Activated CD4-positive, alpha-beta memory T cell treated with anti-CD3 and anti-CD28 coated beads, Interleukin-2, amount 10 ng/mL, durations not matched to agents 7 days and 5 days (primary cell): ENCODE results near the gene NFIA. TPM values are rescaled to one million over a fixed set of nuclear protein-coding genes. Genes with fewer than 3 reads are reported as not detected.

Experiments
- CTCF ChIA-PET: fragments of 350-600 bp; sonication (Branson Sonifier 250); formaldehyde crosslinking; loops from one replicate; lab custom pipeline; 2021; ENCODE audit warnings: antibody characterized with exemption, inconsistent platforms; lab: Charles Lee
- POLR2A ChIA-PET: fragments of 350-600 bp; sonication (Branson Sonifier 250); formaldehyde crosslinking; loops from one replicate; lab custom pipeline; 2021; ENCODE audit warnings: antibody characterized with exemption; lab: Charles Lee
- DNase-seq: peaks from one replicate; pipeline ENCODE4 v3.0.0-alpha.2; 2020
- H3K27ac Mint-ChIP-seq: one replicate; pipeline ENCODE4 v1.8.0; 2021; ENCODE audit warnings: mild to moderate bottlenecking, mixed read lengths
- H3K27me3 Mint-ChIP-seq: one replicate; pipeline ENCODE4 v1.8.0; 2021; ENCODE audit warnings: mixed read lengths
- H3K36me3 Mint-ChIP-seq: one replicate; pipeline ENCODE4 v1.8.0; 2021; ENCODE audit warnings: low read depth, mixed read lengths
- H3K4me1 Mint-ChIP-seq: one replicate; pipeline ENCODE4 v1.8.0; 2021; ENCODE audit warnings: mixed read lengths
- H3K4me3 Mint-ChIP-seq: one replicate; pipeline ENCODE4 v1.8.0; 2021; ENCODE audit warnings: mild to moderate bottlenecking, mixed read lengths
- H3K9me3 Mint-ChIP-seq: one replicate; pipeline ENCODE4 v1.8.0; 2021; ENCODE audit warnings: mixed read lengths
- total RNA-seq, 2 experiments: library from RNA; stranded (reverse); gene quantifications; one replicate each; pipeline ENCODE4 v1.2.3, GENCODE V29; 2021

NFIA gene
- total RNA-seq, 2 experiments from 2014 or later, result 2.4 to 3.0 TPM

DNA sequence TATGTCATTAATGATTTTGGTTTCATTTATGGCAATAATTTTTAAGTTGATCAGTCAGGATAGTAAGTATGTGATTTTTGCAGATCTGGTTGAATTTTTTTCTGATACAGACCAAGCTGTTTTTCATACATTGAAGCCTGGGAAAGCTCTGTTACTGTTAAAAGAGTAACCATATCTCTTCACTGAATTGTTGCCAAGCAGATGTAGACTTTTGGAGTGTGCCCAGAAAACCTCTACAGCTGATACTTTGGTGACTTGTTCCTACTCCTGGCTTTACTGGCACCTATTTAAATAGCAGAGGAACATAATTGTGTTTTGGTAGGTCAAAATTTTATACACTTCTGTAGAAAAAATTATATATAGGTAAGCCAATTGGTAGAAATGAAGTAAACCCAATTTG, 49.4 kb downstream of the NFIA start:
- H3K27me3 Mint-ChIP-seq, result peaks cover 5% of the 10 kb centered on the region
- H3K4me1 Mint-ChIP-seq, result peaks cover 6% of the 10 kb centered on the region
- ChIA-PET CTCF (no interaction called here), POLR2A (no interaction called here)
- H3K9me3 Mint-ChIP-seq, result no peaks in the 10 kb centered on the region
- H3K4me3 Mint-ChIP-seq, result no peak overlapping the region
- DNase-seq, result no peak
- no peak overlapping the region for H3K27ac Mint-ChIP-seq
- no peaks in the 10 kb centered on the region for H3K36me3 Mint-ChIP-seq

GRCh38 chr1:61132176-61132638, 49.8 kb downstream of the NFIA start:
- H3K27me3 Mint-ChIP-seq, result peaks cover 5% of the 10 kb centered on the region

DNA sequence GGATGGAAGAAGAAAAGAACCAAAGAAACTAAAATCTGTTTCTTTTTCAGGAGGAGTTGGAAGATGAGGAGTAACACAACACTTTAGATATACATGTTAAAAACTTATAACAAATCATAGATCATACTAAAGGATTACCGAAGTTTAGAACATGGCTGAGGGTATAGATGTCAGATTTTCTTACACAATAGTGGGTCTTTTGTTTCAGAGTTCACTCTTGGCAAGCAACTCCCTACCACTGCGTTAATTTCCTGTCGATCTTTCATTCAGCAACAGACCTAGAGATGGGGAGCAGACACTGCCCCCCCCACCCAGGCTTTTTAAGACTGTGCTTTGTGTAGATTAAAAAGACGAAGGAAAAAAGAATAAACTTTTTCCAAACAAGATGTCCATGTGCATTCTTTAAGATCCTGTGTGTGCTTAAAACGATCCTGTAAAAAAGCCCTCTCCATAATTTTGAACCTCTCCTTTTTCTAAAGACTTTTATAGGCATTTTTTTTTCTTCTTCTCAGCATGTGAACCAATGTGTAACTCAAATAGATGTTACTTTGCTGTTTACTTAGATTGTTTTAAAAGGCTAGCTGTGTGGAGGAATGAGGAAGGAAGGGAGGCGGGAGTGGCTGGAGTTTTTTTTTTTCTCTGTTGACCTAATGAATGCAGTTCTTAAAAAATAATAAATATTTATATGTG, 50.4 kb downstream of the NFIA start:
- Mint-ChIP-seq H3K4me1 (peaks cover 6% of the 10 kb centered on the region), H3K27ac (no peak overlapping the region), H3K36me3 (no peaks in the 10 kb centered on the region), H3K4me3 (no peak overlapping the region), H3K9me3 (no peaks in the 10 kb centered on the region), H3K27me3 (peaks cover 5% of the 10 kb centered on the region)
- POLR2A ChIA-PET, result no interaction called here
- DNase-seq, result no peak
- CTCF ChIA-PET, result no interaction called here

More at GRCh38 chr1:61132176-61132638, 49.8 kb downstream of the NFIA start:
- CTCF ChIA-PET, result no interaction called here
- Mint-ChIP-seq H3K36me3 (no peaks in the 10 kb centered on the region), H3K9me3 (no peaks in the 10 kb centered on the region), H3K4me3 (no peak overlapping the region), H3K27ac (no peak overlapping the region), H3K4me1 (peaks cover 6% of the 10 kb centered on the region)
- no peak for DNase-seq
- POLR2A ChIA-PET, result no interaction called here

DNA sequence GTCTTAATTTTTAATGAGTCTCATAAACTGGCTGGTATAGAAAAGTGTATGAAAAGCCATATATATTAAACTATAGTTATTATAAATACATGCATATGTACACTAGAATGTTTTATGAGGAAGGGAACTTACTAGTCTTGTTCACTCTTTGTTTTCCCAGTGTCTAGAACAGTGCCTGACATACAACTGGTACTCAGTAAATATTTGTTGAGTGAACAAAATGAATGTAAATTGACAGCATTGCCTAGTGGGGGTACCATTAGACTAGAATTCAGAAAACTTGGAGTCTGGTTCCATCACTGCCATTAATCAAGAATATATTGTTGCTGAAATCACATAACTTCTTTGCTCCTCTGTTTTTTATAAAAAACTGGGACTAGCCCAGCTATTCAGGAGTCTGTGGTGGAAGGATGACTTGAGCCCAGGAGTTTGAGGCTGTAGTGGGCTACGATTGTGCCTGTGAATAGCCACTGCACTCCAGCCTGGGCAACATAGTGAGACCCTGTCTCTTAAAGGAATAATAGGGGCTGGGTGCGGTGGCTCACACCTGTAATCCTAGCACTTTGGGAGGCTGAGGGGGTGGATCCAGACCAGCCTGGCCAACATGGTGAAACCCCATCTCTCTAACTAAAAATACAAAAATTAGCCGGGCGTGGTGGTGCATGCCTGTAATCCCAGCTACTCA, 51.1 kb downstream of the NFIA start:
- CTCF ChIA-PET, result no interaction called here
- POLR2A ChIA-PET, result no interaction called here

GRCh38 chr1:61135291-61135690, 52.9 kb downstream of the NFIA start:
- Mint-ChIP-seq H3K27me3 (peaks cover 5% of the 10 kb centered on the region), H3K9me3 (no peaks in the 10 kb centered on the region), H3K4me1 (peaks cover 6% of the 10 kb centered on the region), H3K4me3 (no peak overlapping the region), H3K27ac (no peak overlapping the region), H3K36me3 (no peaks in the 10 kb centered on the region)
- no peak for DNase-seq
- ChIA-PET POLR2A (no interaction called here), CTCF (no interaction called here)

More for the DNA sequence above, 51.1 kb downstream of the NFIA start:
- H3K27ac Mint-ChIP-seq, result no peak overlapping the region
- peaks cover 6% of the 10 kb centered on the region for H3K4me1 Mint-ChIP-seq
- H3K9me3 Mint-ChIP-seq, result no peaks in the 10 kb centered on the region
- H3K36me3 Mint-ChIP-seq, result no peaks in the 10 kb centered on the region
- H3K27me3 Mint-ChIP-seq, result peaks cover 5% of the 10 kb centered on the region
- DNase-seq, result no peak
- H3K4me3 Mint-ChIP-seq, result no peak overlapping the region

DNA sequence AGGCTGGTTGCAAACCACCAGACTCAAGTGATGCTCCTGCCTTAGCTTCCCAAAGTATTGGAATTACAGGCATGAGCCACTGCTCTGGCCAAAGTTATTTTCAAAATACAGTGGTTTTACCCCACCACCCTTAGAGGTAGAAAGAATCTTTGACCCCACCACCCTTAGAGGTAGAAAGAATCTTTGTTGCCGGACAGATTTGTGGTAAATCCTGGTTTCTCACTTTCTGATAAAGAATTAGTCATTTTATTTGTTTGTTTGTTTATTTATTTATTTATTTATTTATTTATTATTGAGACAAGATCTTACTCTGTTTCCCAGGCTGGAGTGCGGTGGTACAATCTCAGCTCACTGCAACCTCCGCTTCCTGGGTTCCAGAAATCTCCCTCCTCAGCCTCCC, 55.9 kb downstream of the NFIA start:
- Mint-ChIP-seq H3K4me1 (no peaks in the 10 kb centered on the region), H3K4me3 (no peak overlapping the region), H3K9me3 (no peaks in the 10 kb centered on the region), H3K27ac (no peak overlapping the region), H3K36me3 (no peaks in the 10 kb centered on the region), H3K27me3 (no peaks in the 10 kb centered on the region)
- no peak for DNase-seq
- ChIA-PET CTCF (no interaction called here), POLR2A (no interaction called here)

DNA sequence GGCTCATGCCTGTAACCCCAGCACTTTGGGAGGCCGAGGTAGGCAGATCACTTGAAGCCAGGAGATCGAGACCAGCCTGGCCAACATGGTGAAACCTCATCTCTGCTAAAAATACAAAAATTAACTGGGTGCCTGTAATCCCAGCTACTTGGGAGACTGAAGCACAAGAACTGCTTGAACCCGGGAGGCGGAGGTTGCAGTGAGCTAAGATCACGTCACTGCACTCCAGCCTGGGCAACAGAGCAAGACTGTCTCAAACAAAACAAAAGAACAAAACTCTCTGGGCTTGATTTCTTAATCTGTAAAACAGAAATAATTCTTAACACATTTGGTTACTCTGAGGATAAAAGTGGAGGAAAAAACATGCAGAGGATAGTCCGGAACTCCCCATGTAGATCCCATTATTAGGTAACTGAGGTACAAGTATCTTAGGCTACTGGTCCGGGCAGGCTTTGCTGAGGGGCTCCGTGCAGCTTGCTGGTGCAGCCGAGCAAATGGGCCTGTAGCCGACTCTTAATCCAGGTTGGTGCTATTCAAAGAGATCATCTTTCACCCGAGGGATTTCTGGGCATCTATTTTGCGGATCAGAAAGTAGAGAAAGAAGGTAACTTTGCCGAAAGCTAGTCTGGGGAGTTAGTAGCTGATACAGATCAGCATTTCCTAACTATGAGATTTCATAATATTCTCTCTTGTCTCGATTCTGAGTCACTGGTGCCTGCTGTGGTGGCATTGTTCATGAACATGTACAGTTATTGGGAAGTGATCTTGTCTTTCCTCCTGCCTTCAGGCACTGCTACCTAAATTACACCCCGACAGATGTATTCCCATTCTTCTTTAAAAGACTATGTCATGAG, 56.8 kb downstream of the NFIA start:
- Mint-ChIP-seq H3K4me3 (no peak overlapping the region), H3K4me1 (no peaks in the 10 kb centered on the region), H3K36me3 (no peaks in the 10 kb centered on the region), H3K27ac (no peak overlapping the region), H3K27me3 (no peaks in the 10 kb centered on the region), H3K9me3 (no peaks in the 10 kb centered on the region)
- POLR2A ChIA-PET, result no interaction called here
- CTCF ChIA-PET, result interaction anchor here (1.2 kb wide), 1 partner anchor 89 kb away, joined by 4 read pairs; no protein-coding TSS in a partner anchor
- DNase-seq, result no peak

- ChIA-PET CTCF (interaction anchor here (0.7 to 1.2 kb wide), 2 partner anchors 90 to 448 kb away, joined by 3 to 4 read pairs; no protein-coding TSS in a partner anchor), POLR2A (no interaction called here)
- Mint-ChIP-seq H3K27ac (no peak overlapping the region), H3K27me3 (no peaks in the 10 kb centered on the region), H3K4me1 (no peaks in the 10 kb centered on the region), H3K9me3 (no peaks in the 10 kb centered on the region), H3K4me3 (no peak overlapping the region), H3K36me3 (no peaks in the 10 kb centered on the region)
- no peak for DNase-seq
Observed at GRCh38 chr1:61139775-61140549, 57.6 kb downstream of the NFIA start.

DNA sequence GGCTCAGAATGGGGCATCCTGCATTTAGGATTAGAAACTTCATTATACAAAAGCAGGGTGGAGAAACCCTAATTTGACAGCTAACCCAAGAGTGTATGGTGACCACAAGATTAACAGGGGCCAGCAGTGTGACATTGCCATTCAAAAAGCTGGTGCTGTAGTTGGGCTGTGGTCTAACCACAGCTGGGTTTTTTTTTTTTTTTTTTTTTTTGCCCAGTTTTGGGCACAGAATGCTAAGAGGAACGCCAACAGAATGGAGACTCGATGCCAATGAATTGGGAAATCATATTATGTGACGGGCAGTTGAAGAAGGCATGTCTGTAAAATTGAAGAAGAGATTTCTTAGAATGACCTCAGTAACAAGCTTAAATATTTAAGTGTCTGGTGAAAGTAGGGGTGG, 58.4 kb downstream of the NFIA start:
- no peak for DNase-seq
- Mint-ChIP-seq H3K4me1 (no peaks in the 10 kb centered on the region), H3K27me3 (no peaks in the 10 kb centered on the region), H3K36me3 (no peaks in the 10 kb centered on the region), H3K27ac (no peak overlapping the region), H3K4me3 (no peak overlapping the region), H3K9me3 (no peaks in the 10 kb centered on the region)
- ChIA-PET POLR2A (no interaction called here), CTCF (interaction anchor here (0.7 kb wide), 2 partner anchors 40 to 448 kb away, joined by 3 read pairs; no protein-coding TSS in a partner anchor)

DNA sequence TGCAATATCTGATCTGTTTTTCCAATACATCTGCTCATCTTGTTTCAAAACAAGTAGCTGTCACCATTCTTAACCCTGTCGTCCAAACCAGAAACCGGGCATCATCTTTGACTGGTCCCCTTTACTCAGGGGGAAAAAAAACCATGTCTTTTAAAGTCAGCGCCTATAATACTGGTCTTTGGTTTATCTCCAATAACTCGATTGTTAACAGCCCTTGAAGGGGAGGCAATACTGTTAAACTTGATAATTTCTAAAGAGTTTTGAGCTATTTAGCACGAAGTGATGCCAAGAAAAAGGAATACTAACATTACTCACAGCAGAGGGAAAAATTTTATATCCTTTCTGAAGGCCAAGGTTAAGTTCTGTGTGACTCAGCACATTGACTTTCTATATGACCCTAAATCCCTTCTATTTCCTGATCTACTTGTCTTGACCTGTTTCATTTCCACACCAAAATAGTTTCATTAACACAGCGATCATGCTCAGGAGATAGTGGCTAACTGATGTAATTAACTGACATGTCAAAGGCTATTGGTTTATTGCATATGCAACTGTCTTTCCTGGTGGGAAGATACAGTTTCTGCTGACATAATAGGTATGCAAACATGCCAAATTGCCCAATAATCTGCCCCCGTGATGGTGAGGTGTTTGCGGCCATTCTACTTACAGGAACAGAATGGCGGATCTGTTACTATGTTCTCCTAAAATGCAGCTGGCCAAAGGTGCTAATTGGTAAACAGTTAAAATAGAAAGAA, 59.1 kb downstream of the NFIA start:
- Mint-ChIP-seq H3K27ac (no peak overlapping the region), H3K4me3 (no peak overlapping the region), H3K27me3 (no peaks in the 10 kb centered on the region), H3K36me3 (no peaks in the 10 kb centered on the region), H3K4me1 (no peaks in the 10 kb centered on the region), H3K9me3 (no peaks in the 10 kb centered on the region)
- ChIA-PET CTCF (interaction anchor here (0.7 kb wide), 1 partner anchor 40 kb away, joined by 3 read pairs; no protein-coding TSS in a partner anchor), POLR2A (no interaction called here)
- no peak for DNase-seq

DNA sequence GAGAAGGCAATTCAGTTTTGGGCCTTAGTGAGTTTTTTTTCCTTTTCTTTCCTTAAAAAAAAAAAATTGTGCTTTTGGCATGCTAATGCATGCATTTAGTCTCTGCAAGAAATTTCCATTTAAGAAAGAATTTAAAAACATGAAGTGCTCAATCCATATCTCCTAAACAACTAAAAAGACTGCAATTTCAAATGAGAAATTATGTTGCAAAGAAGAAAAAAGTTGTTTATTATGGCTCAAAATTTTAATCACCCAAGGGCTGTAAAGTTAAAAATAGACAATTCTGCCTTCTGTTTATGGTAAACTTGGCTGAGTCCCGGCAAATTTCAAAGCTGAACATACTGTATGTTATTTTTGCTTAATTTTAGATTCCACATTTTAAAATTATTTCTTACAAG, 59.7 kb downstream of the NFIA start:
- Mint-ChIP-seq H3K4me3 (no peak overlapping the region), H3K9me3 (no peaks in the 10 kb centered on the region), H3K27ac (no peak overlapping the region), H3K36me3 (no peaks in the 10 kb centered on the region), H3K27me3 (no peaks in the 10 kb centered on the region), H3K4me1 (no peaks in the 10 kb centered on the region)
- ChIA-PET CTCF (no interaction called here), POLR2A (no interaction called here)
- no peak for DNase-seq
